ENCODE data around the gene NTHL1.

GRCh38 chr16:2015117-2015946, 32.3 kb downstream of the NTHL1 start:
- TF ChIP-seq CTCF (IDR thresholded peaks at IDR 0.05 in 8 of 11, conservative IDR thresholded peaks at IDR 0.05 in 3 of 11) (no peak), POLR2AphosphoS5 (IDR thresholded peaks at IDR 0.05) (no peak), POLR2A (IDR thresholded peaks at IDR 0.05) (no peak)

Data from spleen (tissue), 7 donors.